ENCODE measurements around the gene SDK1.

The SDK1 gene

GRCh38 chr7:3386423-3387190 lies 85.6 kb downstream of the SDK1 start:
- no peak overlapping the region for H2BK5ac ChIP-seq (ENCODE audit: low read depth, low read length, poor library complexity, severe bottlenecking)
- H3K14ac ChIP-seq (ENCODE audit: low read length in 2 of 2), result no peak overlapping the region
- H3K23ac ChIP-seq (ENCODE audit: low read length in 2 of 2), result no peak overlapping the region
- H2AK5ac ChIP-seq (ENCODE audit: low read length, severe bottlenecking), result no peak overlapping the region
- no peak overlapping the region for H2BK120ac ChIP-seq (ENCODE audit: low read depth, low read length)
- no peak overlapping the region for H3K4me2 ChIP-seq (ENCODE audit: low read length, poor library complexity, severe bottlenecking)
- H3K27ac ChIP-seq (ENCODE audit: low read length, poor library complexity, severe bottlenecking), result no peak overlapping the region
- H3K4me3 ChIP-seq (ENCODE audit: insufficient read depth in 1 of 2, low read depth in 1 of 2, low read length in 2 of 2), result no peak overlapping the region
- no peaks in the 10 kb centered on the region for H3K36me3 ChIP-seq (ENCODE audit: control insufficient read depth in 1 of 2, insufficient read depth in 2 of 2, low read depth in 1 of 2, low read length in 2 of 2)
- H3K79me1 ChIP-seq (replicated peaks; ENCODE audit: low read length, poor library complexity, severe bottlenecking), result peaks cover 1% of the 10 kb centered on the region
- 49% methylated on average over 3 of the region's 5 CpGs for WGBS
- no peak overlapping the region for H2AFZ ChIP-seq (ENCODE audit: low read depth, low read length)
- no peak overlapping the region for H2BK15ac ChIP-seq (ENCODE audit: low read depth, poor library complexity, severe bottlenecking)
- no peak overlapping the region for H3K18ac ChIP-seq (ENCODE audit: low read depth in 1 of 2, low read length in 2 of 2)
- no peaks in the 10 kb centered on the region for H3K4me1 ChIP-seq (ENCODE audit: control insufficient read depth, insufficient read depth, low read depth, low read length)
- no peak overlapping the region for H3K4ac ChIP-seq (ENCODE audit: low read depth in 1 of 2, low read length in 2 of 2)
- peaks cover 10% of the 10 kb centered on the region for H3K9me3 ChIP-seq (ENCODE audit: control insufficient read depth, low read length)
- H2BK12ac ChIP-seq (ENCODE audit: low read length in 2 of 2), result no peak overlapping the region
- DNase-seq, result no peak
- H4K91ac ChIP-seq (ENCODE audit: low read length), result no peak overlapping the region
- no peaks in the 10 kb centered on the region for H3K27me3 ChIP-seq (ENCODE audit: control insufficient read depth in 1 of 2, insufficient read depth in 1 of 2, low read length in 2 of 2)
- no peak overlapping the region for H4K8ac ChIP-seq (ENCODE audit: low read length)
- H3K9ac ChIP-seq (ENCODE audit: low read length), result no peak overlapping the region

- Histone ChIP-seq H2BK12ac (ENCODE audit: low read length in 2 of 2) (no peak overlapping the region), H2AK5ac (ENCODE audit: low read length, severe bottlenecking) (no peak overlapping the region), H2AFZ (ENCODE audit: low read depth, low read length) (no peak overlapping the region), H3K27me3 (ENCODE audit: control insufficient read depth in 1 of 2, insufficient read depth in 1 of 2, low read length in 2 of 2) (no peaks in the 10 kb centered on the region), H2BK120ac (ENCODE audit: low read depth, low read length) (no peak overlapping the region), H2BK15ac (ENCODE audit: low read depth, poor library complexity, severe bottlenecking) (no peak overlapping the region), H3K4ac (ENCODE audit: low read depth in 1 of 2, low read length in 2 of 2) (no peak overlapping the region), H3K9me3 (ENCODE audit: control insufficient read depth, low read length) (peaks cover 39% of the 10 kb centered on the region), H2BK5ac (ENCODE audit: low read depth, low read length, poor library complexity, severe bottlenecking) (no peak overlapping the region), H3K23ac (ENCODE audit: low read length in 2 of 2) (no peak overlapping the region), H3K9ac (ENCODE audit: low read length) (no peak overlapping the region), H3K79me1 (replicated peaks; ENCODE audit: low read length, poor library complexity, severe bottlenecking) (peaks cover 5% of the 10 kb centered on the region), H3K4me1 (ENCODE audit: control insufficient read depth, insufficient read depth, low read depth, low read length) (no peaks in the 10 kb centered on the region), H3K36me3 (ENCODE audit: control insufficient read depth in 1 of 2, insufficient read depth in 2 of 2, low read depth in 1 of 2, low read length in 2 of 2) (no peaks in the 10 kb centered on the region), H3K27ac (ENCODE audit: low read length, poor library complexity, severe bottlenecking) (no peak overlapping the region), H3K14ac (ENCODE audit: low read length in 2 of 2) (no peak overlapping the region), H3K4me3 (ENCODE audit: insufficient read depth in 1 of 2, low read depth in 1 of 2, low read length in 2 of 2) (no peak overlapping the region), H3K4me2 (ENCODE audit: low read length, poor library complexity, severe bottlenecking) (no peak overlapping the region), H4K91ac (ENCODE audit: low read length) (no peak overlapping the region), H4K8ac (ENCODE audit: low read length) (no peak overlapping the region), H3K18ac (ENCODE audit: low read depth in 1 of 2, low read length in 2 of 2) (no peak overlapping the region)
- DNase-seq, result no peak
- 97% methylated on average over 2 of the region's 3 CpGs for WGBS
Observed at GRCh38 chr7:3393862-3394261, 92.8 kb downstream of the SDK1 start.

GRCh38 chr7:3397324-3397723 lies 96.3 kb downstream of the SDK1 start:
- H3K23ac ChIP-seq (ENCODE audit: low read length in 2 of 2), result no peak overlapping the region
- no CpG with 5 or more reads among the region's 3 CpGs for WGBS
- H3K4me2 ChIP-seq (ENCODE audit: low read length, poor library complexity, severe bottlenecking), result no peak overlapping the region
- no peak overlapping the region for H2AFZ ChIP-seq (ENCODE audit: low read depth, low read length)
- peaks cover 8% of the 10 kb centered on the region for H3K79me1 ChIP-seq (replicated peaks; ENCODE audit: low read length, poor library complexity, severe bottlenecking)
- no peaks in the 10 kb centered on the region for H3K36me3 ChIP-seq (ENCODE audit: control insufficient read depth in 1 of 2, insufficient read depth in 2 of 2, low read depth in 1 of 2, low read length in 2 of 2)
- H3K27me3 ChIP-seq (ENCODE audit: control insufficient read depth in 1 of 2, insufficient read depth in 1 of 2, low read length in 2 of 2), result no peaks in the 10 kb centered on the region
- H3K18ac ChIP-seq (ENCODE audit: low read depth in 1 of 2, low read length in 2 of 2), result no peak overlapping the region
- H2BK120ac ChIP-seq (ENCODE audit: low read depth, low read length), result no peak overlapping the region
- peaks cover 39% of the 10 kb centered on the region for H3K9me3 ChIP-seq (ENCODE audit: control insufficient read depth, low read length)
- H2AK5ac ChIP-seq (ENCODE audit: low read length, severe bottlenecking), result no peak overlapping the region
- no peak overlapping the region for H3K4ac ChIP-seq (ENCODE audit: low read depth in 1 of 2, low read length in 2 of 2)
- H3K4me3 ChIP-seq (ENCODE audit: insufficient read depth in 1 of 2, low read depth in 1 of 2, low read length in 2 of 2), result peak overlapping the region in 1 of 2 experiments; percentile 6
- no peak overlapping the region for H3K27ac ChIP-seq (ENCODE audit: low read length, poor library complexity, severe bottlenecking)
- no peak overlapping the region for H4K8ac ChIP-seq (ENCODE audit: low read length)
- H2BK12ac ChIP-seq (ENCODE audit: low read length in 2 of 2), result no peak overlapping the region
- no peaks in the 10 kb centered on the region for H3K4me1 ChIP-seq (ENCODE audit: control insufficient read depth, insufficient read depth, low read depth, low read length)
- H3K9ac ChIP-seq (ENCODE audit: low read length), result no peak overlapping the region
- no peak overlapping the region for H3K14ac ChIP-seq (ENCODE audit: low read length in 2 of 2)
- DNase-seq, result no peak
- no peak overlapping the region for H2BK5ac ChIP-seq (ENCODE audit: low read depth, low read length, poor library complexity, severe bottlenecking)
- H4K91ac ChIP-seq (ENCODE audit: low read length), result no peak overlapping the region
- no peak overlapping the region for H2BK15ac ChIP-seq (ENCODE audit: low read depth, poor library complexity, severe bottlenecking)

GRCh38 chr7:3399858-3400257 lies 98.8 kb downstream of the SDK1 start:
- Histone ChIP-seq H2BK120ac (ENCODE audit: low read depth, low read length) (no peak overlapping the region), H3K18ac (ENCODE audit: low read depth in 1 of 2, low read length in 2 of 2) (no peak overlapping the region), H3K14ac (ENCODE audit: low read length in 2 of 2) (no peak overlapping the region), H3K4me2 (ENCODE audit: low read length, poor library complexity, severe bottlenecking) (no peak overlapping the region), H2AFZ (ENCODE audit: low read depth, low read length) (no peak overlapping the region), H3K4ac (ENCODE audit: low read depth in 1 of 2, low read length in 2 of 2) (no peak overlapping the region), H2BK12ac (ENCODE audit: low read length in 2 of 2) (no peak overlapping the region), H3K4me1 (ENCODE audit: control insufficient read depth, insufficient read depth, low read depth, low read length) (no peaks in the 10 kb centered on the region), H4K8ac (ENCODE audit: low read length) (no peak overlapping the region), H3K27me3 (ENCODE audit: control insufficient read depth in 1 of 2, insufficient read depth in 1 of 2, low read length in 2 of 2) (no peaks in the 10 kb centered on the region), H3K4me3 (ENCODE audit: insufficient read depth in 1 of 2, low read depth in 1 of 2, low read length in 2 of 2) (no peak overlapping the region), H3K79me1 (replicated peaks; ENCODE audit: low read length, poor library complexity, severe bottlenecking) (peaks cover 5% of the 10 kb centered on the region), H3K9me3 (ENCODE audit: control insufficient read depth, low read length) (peaks cover 36% of the 10 kb centered on the region), H3K27ac (ENCODE audit: low read length, poor library complexity, severe bottlenecking) (no peak overlapping the region), H2BK5ac (ENCODE audit: low read depth, low read length, poor library complexity, severe bottlenecking) (no peak overlapping the region), H3K36me3 (ENCODE audit: control insufficient read depth in 1 of 2, insufficient read depth in 2 of 2, low read depth in 1 of 2, low read length in 2 of 2) (no peaks in the 10 kb centered on the region), H3K9ac (ENCODE audit: low read length) (no peak overlapping the region), H3K23ac (ENCODE audit: low read length in 2 of 2) (no peak overlapping the region), H2BK15ac (ENCODE audit: low read depth, poor library complexity, severe bottlenecking) (no peak overlapping the region), H4K91ac (ENCODE audit: low read length) (no peak overlapping the region), H2AK5ac (ENCODE audit: low read length, severe bottlenecking) (no peak overlapping the region)
- peak; percentile 55 for DNase-seq
- WGBS, result 17% methylated on average over 2 of the region's 2 CpGs

Measured in mesenchymal stem cell (in vitro differentiated cells and primary cell).